Dendritic cell treated with granulocyte-macrophage colony-stimulating factor and Interleukin-4, amounts not matched to agents 40 ng/mL and 50 ng/mL, for 4 days (primary cell): Measurements from ENCODE around the gene FTO.

ENCODE experiments used
- H3K27ac Mint-ChIP-seq: one replicate; pipeline ENCODE4 v1.8.0; 2022; ENCODE audit warnings: mild to moderate bottlenecking, mixed read lengths
- H3K27me3 Mint-ChIP-seq: one replicate; pipeline ENCODE4 v1.8.0; 2022; ENCODE audit warnings: mild to moderate bottlenecking, mixed read lengths
- H3K36me3 Mint-ChIP-seq: one replicate; pipeline ENCODE4 v1.8.0; 2022; ENCODE audit warnings: low read depth, mixed read lengths
- H3K4me1 Mint-ChIP-seq: one replicate; pipeline ENCODE4 v1.8.0; 2022; ENCODE audit warnings: low read depth, mixed read lengths
- H3K4me3 Mint-ChIP-seq: one replicate; pipeline ENCODE4 v1.8.0; 2022; ENCODE audit warnings: mild to moderate bottlenecking, moderate library complexity, mixed read lengths
- H3K9me3 Mint-ChIP-seq: one replicate; pipeline ENCODE4 v1.8.0; 2022; ENCODE audit warnings: mixed read lengths
- intact Hi-C: fragments of 100-400 bp; cut with micrococcal nuclease; formaldehyde crosslinking; loops from one replicate; pipeline ENCODE4 v1.15.0; 2022

The FTO gene

DNA sequence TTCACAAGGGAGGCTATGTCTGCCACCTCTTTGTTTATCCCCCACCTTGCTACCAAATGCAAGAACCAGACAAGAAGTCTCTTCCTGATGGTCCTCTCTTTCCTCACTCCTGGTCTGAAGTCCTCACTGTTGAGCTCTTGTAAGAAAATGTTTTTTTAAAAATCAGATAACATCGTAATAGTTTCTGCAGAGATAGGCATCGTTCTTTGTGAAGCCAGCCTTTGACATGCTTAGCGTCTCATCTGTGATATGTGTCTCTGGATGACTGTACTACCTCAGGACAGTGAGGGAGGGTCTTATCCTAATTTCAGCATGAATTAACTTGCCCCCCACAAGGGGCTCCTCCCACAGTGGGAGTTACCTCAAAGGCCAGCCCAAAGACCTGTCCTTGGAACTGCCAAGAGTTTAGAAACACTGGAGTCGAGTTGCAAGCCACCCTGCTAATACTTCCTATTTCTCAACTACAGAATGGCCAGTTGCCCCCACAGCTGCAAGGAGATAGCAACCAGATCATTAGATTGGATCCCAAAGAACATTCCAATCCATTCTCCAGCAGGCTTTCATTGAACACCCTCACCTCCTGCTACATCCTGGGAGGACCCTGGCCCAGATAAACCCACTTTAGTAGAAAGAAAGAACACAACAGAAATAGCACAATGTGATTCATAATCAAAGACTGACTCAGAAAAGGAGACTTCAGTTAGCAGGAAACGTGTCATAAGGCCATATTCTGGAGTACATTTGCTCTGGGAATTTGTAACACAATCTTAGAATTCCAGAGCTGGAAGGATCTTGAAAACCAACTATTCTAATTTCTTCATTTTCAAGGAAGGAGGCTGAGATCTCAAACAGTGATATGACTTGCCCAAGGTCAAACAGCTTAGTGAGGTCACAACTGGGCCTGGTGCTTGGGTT lies 431.7 kb downstream of the FTO start:
- H3K4me3 Mint-ChIP-seq, result no peak overlapping the region

GRCh38 chr16:54136276-54136625 lies 432.3 kb downstream of the FTO start:
- Mint-ChIP-seq H3K27ac (no peak overlapping the region), H3K36me3 (no peaks in the 10 kb centered on the region), H3K4me3 (no peak overlapping the region), H3K9me3 (peaks cover 3% of the 10 kb centered on the region), H3K27me3 (no peaks in the 10 kb centered on the region), H3K4me1 (no peaks in the 10 kb centered on the region)
- intact Hi-C loops, result no loop called here

More for the DNA sequence above, 431.7 kb downstream of the FTO start:
- peaks cover 9% of the 10 kb centered on the region for H3K9me3 Mint-ChIP-seq
- no peaks in the 10 kb centered on the region for H3K36me3 Mint-ChIP-seq
- intact Hi-C loops, result no loop called here
- no peaks in the 10 kb centered on the region for H3K4me1 Mint-ChIP-seq
- H3K27me3 Mint-ChIP-seq, result no peaks in the 10 kb centered on the region
- H3K27ac Mint-ChIP-seq, result no peak overlapping the region

- H3K27me3 Mint-ChIP-seq, result no peaks in the 10 kb centered on the region
- intact Hi-C loops, result no loop called here
- H3K4me1 Mint-ChIP-seq, result no peaks in the 10 kb centered on the region
- H3K27ac Mint-ChIP-seq, result no peak overlapping the region
- H3K36me3 Mint-ChIP-seq, result no peaks in the 10 kb centered on the region
- H3K9me3 Mint-ChIP-seq, result no peaks in the 10 kb centered on the region
- no peak overlapping the region for H3K4me3 Mint-ChIP-seq
These were observed 436.3 kb downstream of the FTO start for GRCh38 chr16:54140057-54140787.

GRCh38 chr16:54140788-54141136 lies 436.8 kb downstream of the FTO start:
- H3K27me3 Mint-ChIP-seq, result no peaks in the 10 kb centered on the region
- no peak overlapping the region for H3K27ac Mint-ChIP-seq
- no peaks in the 10 kb centered on the region for H3K9me3 Mint-ChIP-seq
- no peaks in the 10 kb centered on the region for H3K4me1 Mint-ChIP-seq
- H3K4me3 Mint-ChIP-seq, result no peak overlapping the region
- no peaks in the 10 kb centered on the region for H3K36me3 Mint-ChIP-seq
- intact Hi-C loops, result no loop called here

- Mint-ChIP-seq H3K9me3 (no peaks in the 10 kb centered on the region), H3K36me3 (no peaks in the 10 kb centered on the region), H3K27me3 (no peaks in the 10 kb centered on the region), H3K4me3 (no peak overlapping the region), H3K4me1 (no peaks in the 10 kb centered on the region), H3K27ac (no peak overlapping the region)
- intact Hi-C loops, result no loop called here
These were observed 438.8 kb downstream of the FTO start for GRCh38 chr16:54142787-54143186.

- no peak overlapping the region for H3K27ac Mint-ChIP-seq
- intact Hi-C loops, result no loop called here
- no peaks in the 10 kb centered on the region for H3K36me3 Mint-ChIP-seq
These were observed 439.5 kb downstream of the FTO start for GRCh38 chr16:54143410-54143809.

DNA sequence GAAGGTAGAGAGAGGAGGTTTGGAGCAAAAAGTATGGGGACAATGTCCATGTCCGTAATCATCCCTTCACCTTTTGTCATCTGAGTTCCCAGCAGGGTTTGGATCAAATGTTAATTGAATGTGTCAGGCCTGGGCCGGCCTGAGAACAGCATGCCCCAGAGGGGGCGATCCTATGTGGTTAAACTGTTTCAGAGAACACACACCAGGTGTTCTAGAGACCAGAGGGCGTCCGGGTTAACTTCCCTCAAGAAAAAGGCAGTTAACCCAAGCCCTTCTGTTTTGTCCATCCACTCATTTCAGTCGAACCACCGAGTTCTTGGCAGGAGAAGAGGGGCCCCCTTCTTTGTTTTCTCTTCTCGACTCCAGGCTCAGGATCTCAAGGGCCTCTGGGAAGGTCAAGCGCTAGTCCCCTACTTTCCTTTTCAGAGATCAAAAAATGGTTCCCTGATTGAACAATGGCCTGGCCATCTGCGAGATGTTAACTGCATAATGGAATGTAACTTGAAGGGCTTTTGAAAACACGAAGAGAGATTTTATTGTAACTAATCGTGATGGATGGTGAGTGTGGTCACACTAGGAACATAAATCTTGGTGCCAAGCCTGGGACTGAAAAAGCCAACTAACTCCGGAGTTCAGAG lies 440.1 kb downstream of the FTO start:
- Mint-ChIP-seq H3K4me1 (no peaks in the 10 kb centered on the region), H3K27me3 (no peaks in the 10 kb centered on the region), H3K36me3 (no peaks in the 10 kb centered on the region), H3K9me3 (no peaks in the 10 kb centered on the region), H3K4me3 (no peak overlapping the region), H3K27ac (no peak overlapping the region)
- intact Hi-C loops, result no loop called here

More at GRCh38 chr16:54143410-54143809, 439.5 kb downstream of the FTO start:
- Mint-ChIP-seq H3K9me3 (no peaks in the 10 kb centered on the region), H3K4me1 (no peaks in the 10 kb centered on the region), H3K4me3 (no peak overlapping the region), H3K27me3 (no peaks in the 10 kb centered on the region)

DNA sequence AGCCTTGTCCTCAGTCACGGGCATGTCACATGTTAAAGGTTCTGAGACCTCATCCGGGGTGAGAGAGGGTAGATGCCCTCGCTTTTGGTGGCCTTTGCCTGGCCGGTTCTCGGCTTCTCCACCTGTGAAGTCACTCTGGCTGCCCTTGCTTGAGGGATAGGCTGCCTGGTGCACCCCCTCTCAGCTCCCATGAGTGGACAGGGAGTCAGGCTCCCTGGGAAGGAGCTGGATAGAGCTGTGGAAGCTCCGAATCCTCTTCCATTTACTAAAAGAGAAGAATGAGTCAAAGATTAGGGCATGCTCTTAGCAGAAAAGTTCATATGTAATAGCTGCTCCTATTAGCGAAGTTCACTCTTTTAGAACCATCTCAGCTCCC lies 440.6 kb downstream of the FTO start:
- no peak overlapping the region for H3K4me3 Mint-ChIP-seq
- no peaks in the 10 kb centered on the region for H3K9me3 Mint-ChIP-seq
- no peaks in the 10 kb centered on the region for H3K27me3 Mint-ChIP-seq
- H3K4me1 Mint-ChIP-seq, result no peaks in the 10 kb centered on the region
- no peaks in the 10 kb centered on the region for H3K36me3 Mint-ChIP-seq
- no peak overlapping the region for H3K27ac Mint-ChIP-seq
- intact Hi-C loops, result no loop called here

DNA sequence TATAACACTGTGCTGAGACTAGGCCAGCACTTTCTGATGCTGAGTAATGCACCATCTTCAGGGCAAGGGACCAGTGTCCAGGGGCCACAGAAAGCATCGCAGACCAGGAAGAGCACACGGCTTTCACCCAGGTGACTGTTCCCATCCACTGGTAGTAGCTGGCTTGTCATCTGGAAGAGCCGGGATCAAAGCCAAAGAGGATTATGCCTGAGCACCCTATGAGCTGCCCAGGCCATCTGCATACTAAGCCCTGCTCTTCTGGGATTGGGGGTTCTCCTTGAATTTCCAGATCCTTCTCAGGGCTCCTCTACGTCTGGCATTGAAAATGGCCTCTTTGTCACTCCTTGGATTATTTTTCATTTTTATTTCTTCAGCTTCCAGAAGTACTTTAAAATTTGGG lies 441.9 kb downstream of the FTO start:
- H3K27me3 Mint-ChIP-seq, result no peaks in the 10 kb centered on the region
- no peak overlapping the region for H3K27ac Mint-ChIP-seq
- intact Hi-C loops, result no loop called here
- H3K4me3 Mint-ChIP-seq, result no peak overlapping the region
- H3K4me1 Mint-ChIP-seq, result no peaks in the 10 kb centered on the region
- H3K9me3 Mint-ChIP-seq, result no peaks in the 10 kb centered on the region
- no peaks in the 10 kb centered on the region for H3K36me3 Mint-ChIP-seq

GRCh38 chr16:54148974-54149373 lies 445.0 kb downstream of the FTO start:
- intact Hi-C loops, result no loop called here
- no peaks in the 10 kb centered on the region for H3K4me1 Mint-ChIP-seq
- H3K36me3 Mint-ChIP-seq, result no peaks in the 10 kb centered on the region
- no peaks in the 10 kb centered on the region for H3K27me3 Mint-ChIP-seq
- H3K27ac Mint-ChIP-seq, result no peak overlapping the region
- H3K9me3 Mint-ChIP-seq, result no peaks in the 10 kb centered on the region
- no peak overlapping the region for H3K4me3 Mint-ChIP-seq

- H3K4me3 Mint-ChIP-seq, result no peak overlapping the region
- H3K27me3 Mint-ChIP-seq, result no peaks in the 10 kb centered on the region
- no peaks in the 10 kb centered on the region for H3K4me1 Mint-ChIP-seq
- intact Hi-C loops, result no loop called here
- no peaks in the 10 kb centered on the region for H3K36me3 Mint-ChIP-seq
- H3K9me3 Mint-ChIP-seq, result peaks cover 16% of the 10 kb centered on the region
- no peak overlapping the region for H3K27ac Mint-ChIP-seq
These were observed 446.9 kb downstream of the FTO start for GRCh38 chr16:54150861-54151260.

DNA sequence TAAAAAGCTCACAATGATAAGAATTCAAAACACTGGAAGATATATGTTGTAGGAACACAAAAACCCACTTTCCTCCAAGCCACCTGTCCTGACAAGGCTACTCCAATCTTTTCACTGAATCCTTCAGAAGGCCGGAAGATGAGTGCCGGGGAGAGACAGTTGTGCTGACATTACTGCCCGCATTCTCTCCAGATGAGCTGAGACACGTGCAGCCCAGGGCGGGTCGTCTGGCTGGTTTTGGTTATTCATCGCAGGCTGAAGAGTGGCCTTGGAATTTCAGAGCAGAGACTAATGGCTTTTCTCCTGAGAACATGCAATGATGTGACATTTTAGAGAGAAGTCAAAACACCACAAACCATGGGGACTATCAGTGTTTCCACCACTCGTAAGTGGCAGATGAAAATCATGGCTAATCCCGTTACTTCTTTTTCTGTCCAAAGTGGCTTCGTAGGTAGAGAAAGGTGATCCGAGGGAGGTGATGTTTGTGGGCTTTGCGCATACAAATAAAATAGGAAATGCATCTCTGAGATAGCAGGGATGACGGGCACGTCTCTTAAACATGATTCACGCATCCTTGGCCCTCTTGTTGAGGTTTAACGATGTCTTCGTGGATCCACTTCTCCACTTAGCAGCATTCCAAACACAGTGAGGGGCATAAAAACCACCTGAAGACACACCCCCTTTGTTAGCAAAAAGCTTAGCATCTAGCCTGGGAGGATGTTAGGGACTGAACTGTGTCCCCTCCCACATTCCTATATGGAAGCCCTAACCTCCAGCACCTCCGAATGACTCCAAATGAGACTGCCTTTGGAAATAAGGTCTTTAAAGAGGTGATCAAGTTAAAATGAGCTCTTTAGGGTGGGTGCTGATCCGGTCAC lies 448.6 kb downstream of the FTO start:
- Mint-ChIP-seq H3K9me3 (peaks cover 31% of the 10 kb centered on the region), H3K4me1 (no peaks in the 10 kb centered on the region), H3K36me3 (no peaks in the 10 kb centered on the region), H3K27ac (no peak overlapping the region), H3K27me3 (no peaks in the 10 kb centered on the region), H3K4me3 (no peak overlapping the region)
- intact Hi-C loops, result no loop called here

DNA sequence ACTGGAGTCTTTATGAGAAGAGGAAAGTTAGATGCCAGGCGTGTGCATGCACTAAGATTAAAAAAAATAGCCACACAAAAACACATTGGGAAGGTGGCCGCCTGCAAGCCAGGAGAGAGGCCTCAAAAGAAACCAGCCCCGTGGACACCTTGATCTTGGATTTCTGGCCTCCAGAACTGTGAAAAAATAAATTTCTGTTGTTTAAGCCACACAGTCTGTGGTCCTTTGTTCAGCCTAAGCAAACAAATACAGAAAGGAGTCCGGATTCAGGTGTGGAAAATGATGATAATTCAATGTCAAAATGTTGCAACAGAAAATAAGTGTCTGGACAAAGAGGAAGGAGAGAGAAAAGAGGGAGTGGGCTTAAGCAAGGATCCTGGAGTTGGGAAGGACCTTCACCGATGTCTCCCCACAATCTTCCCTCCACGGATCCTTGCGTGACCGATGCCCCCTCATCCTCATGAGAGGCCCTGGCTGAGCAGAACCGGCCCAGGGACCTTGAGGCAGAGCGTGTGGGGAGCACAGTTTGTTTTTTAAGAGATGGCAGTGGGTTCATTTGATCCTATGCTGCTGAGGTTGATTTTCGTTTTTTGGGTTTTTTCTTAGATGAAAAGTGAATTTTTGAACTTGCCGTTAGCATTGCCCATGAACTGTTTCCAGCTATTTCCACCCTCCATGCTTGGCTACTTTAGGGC lies 449.4 kb downstream of the FTO start:
- H3K4me3 Mint-ChIP-seq, result no peak overlapping the region
- no peaks in the 10 kb centered on the region for H3K27me3 Mint-ChIP-seq
- H3K36me3 Mint-ChIP-seq, result no peaks in the 10 kb centered on the region
- no peak overlapping the region for H3K27ac Mint-ChIP-seq
- H3K9me3 Mint-ChIP-seq, result peaks cover 31% of the 10 kb centered on the region
- no peaks in the 10 kb centered on the region for H3K4me1 Mint-ChIP-seq
- intact Hi-C loops, result no loop called here
